Pancreas (tissue), 10 donors: ENCODE measurements around the gene KRTAP4-4. TPM values are rescaled to one million over a fixed set of nuclear protein-coding genes. Genes with fewer than 3 reads are reported as not detected.
"Not testable (repeated sequence)": the region's sequence is repeated elsewhere in the genome, so short reads cannot be mapped to it uniquely, and the experiment has no call there.

Experiments
- ATAC-seq, 4 donors: fragments of 200-7000 bp; cut with Tn5 transposase; one replicate each; pipeline versions ENCODE4 v1.8.0 to v1.9.1; 2020; ENCODE audit warnings: mild to moderate bottlenecking in 4 of 4, moderate library complexity in 4 of 4
- DNase-seq, 6 donors: peaks; one replicate each; pipeline ENCODE4 v3.0.0-alpha.2; 2020
- FAIRE-seq: peaks from 2 replicates; lab custom pipeline; 2012; peaks lifted over from hg19 to GRCh38; lab: Jason Lieb, UNC
- H3K27ac ChIP-seq, 4 donors: fragments of 200-600 bp; sonication (generic); 1 replicate in 3 of 4; 2 replicates in 1 of 4; pipeline versions ENCODE4 v1.5.0 to v1.8.0; 2020
- H3K27me3 ChIP-seq, 4 donors: fragments of 200-600 bp; one replicate each; pipeline ENCODE4 v1.8.0; 2021
- H3K36me3 ChIP-seq, 3 donors: fragments of 200-600 bp; sonication (generic) in 1 of 3; one replicate each; pipeline versions ENCODE4 v1.5.0 to v1.8.0; 2020 to 2021
- H3K4me1 ChIP-seq, 3 donors: fragments of 200-600 bp; one replicate each; pipeline ENCODE4 v1.8.0; 2021
- H3K4me3 ChIP-seq, 4 donors: fragments of 200-600 bp; sonication (generic) in 2 of 4; one replicate each; pipeline versions ENCODE4 v1.5.0 to v1.8.0; 2020 to 2021
- H3K9me3 ChIP-seq, 4 donors: fragments of 200-600 bp; one replicate each; pipeline ENCODE4 v1.8.0; 2021
- CTCF ChIP-seq, 4 donors: fragments of 200-600 bp; sonication (generic) in 3 of 4; IDR thresholded peaks; one replicate each; pipeline versions ENCODE4 v1.5.0 to v1.8.0; 2021; ENCODE audit warnings: antibody characterized with exemption in 4 of 4
- whole genome bisulfite sequencing, 2 donors: extraction: QIAGEN DNeasy Blood & Tissue Kit; methylation state at CpG; one replicate each; pipeline ENCODE4 v1.1.7; 2013; 5-methylcytosine and 5-hydroxymethylcytosine counted together
- intact Hi-C, 3 donors: fragments of 100-400 bp; cut with DNase I; formaldehyde crosslinking; loops; one replicate each; pipeline versions ENCODE4 v1.11.1 to v1.14.2; 2022
- polyA plus RNA-seq, 2 donors: library from polyadenylated mRNA; stranded (reverse); fragments of 200-250 nt; gene quantifications; one replicate each; pipeline ENCODE4 v1.2.3, GENCODE V29; 2013
- total RNA-seq, 6 donors: library from RNA; stranded (reverse); fragmentation: NEBNext Ultra II Directional in 4 of 6; extraction: Animal tissue kit (Norgen Biotek cat#: 25700) in 4 of 6; gene quantifications; one replicate each; pipeline versions ENCODE4 v1.2.1 to v1.2.4, GENCODE V29; 2021 to 2023
- donor health status: healthy with polysubstance abuse.
- donor health status: DM: no; HTN: no; CAD: no; lungs with moderate emphysema.
- donor health status: DM: no; HTN: no; CAD: no.
- donor health status: control.
- donor health status: control.
- donor health status: Bipolar disorder and iron deficiency.
- donor health status: DM: yes; HTN: yes; CAD: no.
- donor health status: DM: no; HTN: no; CAD: no.
- donor health status: DM: no; HTN: no; CAD: no.
- donor health status: DM: yes; HTN: yes; CAD: no.

Gene KRTAP4-4
- total and polyA plus RNA-seq, 8 donors = not detected

- WGBS, 2 donors = 51 to 62% methylated on average over 7 of the region's 7 CpGs
- TF ChIP-seq CTCF (IDR thresholded peaks at IDR 0.05) = no peak
These were observed 3.3 kb upstream of the KRTAP4-4 start for GRCh38 chr17:41163828-41164227.

GRCh38 chr17:41160190-41160589 is 358 bp downstream of the KRTAP4-4 start:
- H3K27me3 ChIP-seq, H3K4me1 ChIP-seq, FAIRE-seq, H3K36me3 ChIP-seq, H3K9me3 ChIP-seq, H3K27ac ChIP-seq, H3K4me3 ChIP-seq, ATAC-seq, intact Hi-C loops: not testable (repeated sequence)
- peak in 1 of 6 donors; percentile 38 for DNase-seq
- WGBS, 2 donors = 76 to 78% methylated on average over 3 of the region's 3 CpGs

More at GRCh38 chr17:41163828-41164227, 3.3 kb upstream of the KRTAP4-4 start:
- Histone ChIP-seq H3K4me3 (no peak overlapping the region), H3K36me3 (no peaks in the 10 kb centered on the region), H3K27ac (no peak overlapping the region), H3K4me1 (no peaks in the 10 kb centered on the region), H3K27me3 (peaks cover 0 to 4% (median 0%) of the 10 kb centered on the region in 4 donors), H3K9me3 (no peaks in the 10 kb centered on the region)
- DNase-seq (no peak), ATAC-seq (no peak), FAIRE-seq (no peak)
- intact Hi-C loops = no loop called here

GRCh38 chr17:41153856-41154255 is 6.7 kb downstream of the KRTAP4-4 start:
- 20 to 21% methylated on average over 2 of the region's 2 CpGs for WGBS, 2 donors
- ATAC-seq = no peak
- Histone ChIP-seq H3K27ac (no peak overlapping the region), H3K9me3 (no peaks in the 10 kb centered on the region), H3K27me3 (no peaks in the 10 kb centered on the region), H3K4me3 (no peak overlapping the region), H3K36me3 (no peaks in the 10 kb centered on the region), H3K4me1 (no peaks in the 10 kb centered on the region)
- DNase-seq = no peak
- intact Hi-C loops = no loop called here
- FAIRE-seq = no peak
- no peak for TF ChIP-seq CTCF (IDR thresholded peaks at IDR 0.05)

GRCh38 chr17:41151525-41151924 is 9.0 kb downstream of the KRTAP4-4 start:
- Histone ChIP-seq H3K4me3 (no peak overlapping the region), H3K9me3 (no peaks in the 10 kb centered on the region), H3K36me3 (no peaks in the 10 kb centered on the region), H3K4me1 (no peaks in the 10 kb centered on the region), H3K27ac (no peak overlapping the region), H3K27me3 (no peaks in the 10 kb centered on the region)
- DNase-seq (no peak), ATAC-seq (no peak), FAIRE-seq (no peak)
- no peak for TF ChIP-seq CTCF (IDR thresholded peaks at IDR 0.05)
- WGBS, 2 donors = 45 to 62% methylated on average over 2 of the region's 2 CpGs
- intact Hi-C loops = no loop called here

GRCh38 chr17:41150026-41150425 is 10.5 kb downstream of the KRTAP4-4 start:
- intact Hi-C loops = no loop called here
- Histone ChIP-seq H3K4me1 (no peaks in the 10 kb centered on the region), H3K27ac (no peak overlapping the region), H3K27me3 (no peaks in the 10 kb centered on the region), H3K4me3 (no peak overlapping the region), H3K9me3 (no peaks in the 10 kb centered on the region), H3K36me3 (no peaks in the 10 kb centered on the region)
- FAIRE-seq (no peak), DNase-seq (no peak), ATAC-seq (no peak)
- WGBS, 2 donors = 78 to 89% methylated on average over 4 of the region's 4 CpGs
- TF ChIP-seq CTCF (IDR thresholded peaks at IDR 0.05) = no peak

GRCh38 chr17:41149652-41149985 is 10.9 kb downstream of the KRTAP4-4 start, which contains the start of gene KRTAP4-5:
TSS of gene KRTAP4-5 (minus strand) at chr17:41149825. CDS start at chr17:41149767, 58 bp downstream.
- Histone ChIP-seq H3K36me3 (no peaks in the 10 kb centered on the region), H3K4me1 (no peaks in the 10 kb centered on the region), H3K4me3 (no peak within 1 kb of the TSS), H3K9me3 (no peaks in the 10 kb centered on the region), H3K27ac (no peak within 1 kb of the TSS), H3K27me3 (no peaks in the 10 kb centered on the region)
- no peak for FAIRE-seq
- WGBS, 2 donors = 55 to 59% methylated on average over 2 of the region's 2 CpGs
- intact Hi-C loops = no loop called here
- no peak for ATAC-seq
- no peak for TF ChIP-seq CTCF (IDR thresholded peaks at IDR 0.05)
- no peak for DNase-seq

GRCh38 chr17:41148971-41149651 is 11.4 kb downstream of the KRTAP4-4 start:
- H3K27ac ChIP-seq, H3K4me1 ChIP-seq, H3K36me3 ChIP-seq, intact Hi-C loops, H3K27me3 ChIP-seq, FAIRE-seq, H3K4me3 ChIP-seq, H3K9me3 ChIP-seq: not testable (repeated sequence)
- 63 to 65% methylated on average over 10 of the region's 10 CpGs for WGBS, 2 donors
- ATAC-seq (peak in 2 of 4 donors; percentile 49 to 65), DNase-seq (peak in 1 of 6 donors; percentile 30)
